HG02885 (cell line): Measurements from ENCODE around the gene CRAMP1.
"Not testable (repeated sequence)": the region's sequence is repeated elsewhere in the genome, so short reads cannot be mapped to it uniquely, and the experiment has no call there.

Experiments used
- ATAC-seq: cut with Tn5 transposase; IDR thresholded peaks from one replicate; pipeline ENCODE4 v1.9.1; 2021; ENCODE audit warnings: mild to moderate bottlenecking; ENCODE audit not compliant: unreplicated experiment, poor library complexity

Gene CRAMP1

DNA sequence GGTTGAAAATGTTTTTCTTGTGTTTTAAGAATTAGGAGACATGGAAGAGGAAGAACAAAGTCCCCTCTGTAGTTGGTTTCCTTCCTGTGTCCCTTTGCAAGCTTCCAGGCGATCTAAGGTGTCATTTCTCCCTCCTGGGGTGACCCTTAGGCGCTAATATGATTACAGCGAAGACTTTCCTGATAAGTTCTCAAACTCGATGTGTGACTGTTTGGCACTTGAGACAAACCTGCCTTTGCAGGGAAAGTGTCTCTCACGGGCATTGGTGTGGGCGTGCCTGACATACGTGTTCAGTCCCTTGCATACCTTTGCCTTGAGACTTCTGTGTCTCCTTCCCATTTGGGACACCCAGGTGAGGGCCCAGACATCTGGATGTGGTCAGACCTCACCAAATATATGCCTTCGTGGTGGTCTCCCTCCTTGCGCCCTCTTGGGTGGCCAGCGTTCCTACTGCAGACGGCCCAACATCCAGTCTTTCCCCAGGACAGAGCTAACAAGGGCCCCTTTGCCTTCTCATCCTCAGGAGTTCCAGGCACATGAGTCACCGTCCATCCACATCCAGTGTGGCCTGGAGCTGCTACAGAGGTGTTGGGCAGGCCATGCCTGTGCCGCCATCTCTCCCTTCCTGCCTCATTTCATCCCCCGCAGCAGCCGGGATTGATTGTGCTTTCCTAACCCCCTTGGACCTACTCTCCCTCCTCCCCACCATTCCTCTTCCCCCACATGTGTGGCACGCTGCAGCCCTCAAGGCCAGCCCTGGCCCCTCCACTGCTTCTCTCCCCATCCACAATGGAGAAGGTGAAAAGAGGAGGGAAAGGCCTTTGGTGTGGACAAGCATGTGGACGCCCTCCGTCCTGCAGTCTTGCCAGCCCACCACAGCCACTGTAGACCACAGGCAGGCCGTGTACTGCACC is 62.8 kb downstream of the CRAMP1 start:
- ATAC-seq = no peak

GRCh38 chr16:1676661-1677060 is 64.5 kb downstream of the CRAMP1 start:
- ATAC-seq = no peak

- no peak for ATAC-seq
Measured at GRCh38 chr16:1677339-1677738, 65.2 kb downstream of the CRAMP1 start.

- ATAC-seq = peak; percentile 95
Measured at GRCh38 chr16:1677942-1678499, 65.9 kb downstream of the CRAMP1 start, which contains the start of gene JPT2. Gene JPT2 (plus strand): TSS chr16:1678279. CDS start chr16:1678313, 34 bp downstream.

DNA sequence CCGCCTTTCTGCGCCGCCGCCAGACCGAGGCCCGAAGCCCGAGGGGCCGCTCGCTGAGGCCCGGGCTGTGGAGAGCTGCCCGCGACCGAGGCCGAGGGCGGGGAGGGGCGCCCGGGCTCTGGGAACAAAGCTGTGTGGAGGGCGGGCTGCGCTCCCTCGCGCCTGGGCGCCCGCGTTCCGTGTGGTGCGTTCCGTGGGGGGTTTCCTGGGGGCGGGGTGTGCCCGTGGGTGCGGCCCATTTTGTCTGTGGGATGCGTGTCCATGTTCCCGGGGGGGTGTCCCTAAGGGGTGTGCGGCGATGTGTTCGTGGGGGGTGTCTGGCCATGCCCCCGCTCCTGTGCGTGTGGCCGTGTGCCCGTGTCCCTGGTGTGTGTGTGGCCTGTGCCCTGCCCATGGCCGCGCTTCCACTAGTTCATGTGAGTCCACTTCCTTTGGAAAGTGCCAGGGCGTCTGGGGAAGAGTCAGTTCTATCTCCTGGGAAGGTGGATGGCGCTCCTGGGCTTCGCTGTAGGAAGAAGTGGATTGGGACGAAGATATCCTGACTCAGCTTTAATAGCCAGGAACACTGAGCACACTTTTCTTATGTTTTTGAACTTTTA is 66.4 kb downstream of the CRAMP1 start:
- ATAC-seq = peak; percentile 12

- no peak for ATAC-seq
Measured at GRCh38 chr16:1680361-1680760, 68.2 kb downstream of the CRAMP1 start.

GRCh38 chr16:1681032-1681431 is 68.9 kb downstream of the CRAMP1 start:
- no peak for ATAC-seq

GRCh38 chr16:1687427-1688316 is 75.5 kb downstream of the CRAMP1 start:
- no peak for ATAC-seq

GRCh38 chr16:1688807-1689560 is 76.8 kb downstream of the CRAMP1 start:
- no peak for ATAC-seq

- no peak for ATAC-seq
Measured at GRCh38 chr16:1689853-1690252, 77.7 kb downstream of the CRAMP1 start.

DNA sequence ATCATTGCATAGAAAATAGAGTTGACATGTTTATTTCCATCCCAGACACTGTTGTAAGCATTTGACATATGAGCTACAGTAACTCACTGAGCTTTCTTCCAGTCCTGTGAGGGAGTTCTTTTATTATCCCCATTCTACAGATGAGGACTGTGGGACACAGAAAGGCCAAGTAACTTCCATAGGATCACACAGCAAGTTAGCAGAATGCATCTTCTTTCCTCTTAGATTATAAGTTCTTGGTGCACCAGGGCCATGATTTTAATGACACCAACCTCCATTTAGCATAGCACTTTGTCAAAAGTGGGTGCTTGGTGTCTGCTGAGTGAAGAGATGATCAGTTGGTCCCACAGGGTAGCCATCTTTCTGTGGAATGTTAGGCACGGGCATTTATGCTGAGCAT is 78.7 kb downstream of the CRAMP1 start:
- no peak for ATAC-seq

DNA sequence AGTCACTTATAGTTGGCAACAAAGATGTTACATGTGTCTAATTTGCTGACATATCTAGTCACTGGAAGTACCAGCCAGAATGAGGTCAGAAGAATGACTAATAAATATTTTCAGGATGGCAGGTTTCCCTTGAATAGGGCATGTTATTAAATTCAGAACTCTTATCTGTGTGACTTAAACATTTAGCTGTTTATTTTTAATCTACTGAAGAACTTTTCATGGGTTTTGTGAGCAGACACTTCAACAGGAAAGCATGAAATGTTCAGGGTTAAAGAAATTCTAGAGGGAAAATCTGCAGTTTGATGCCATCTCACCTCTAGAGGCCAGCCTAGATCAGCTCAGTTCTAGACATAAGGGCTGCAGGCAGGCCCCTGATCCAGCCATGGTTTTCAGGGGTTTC is 79.1 kb downstream of the CRAMP1 start:
- no peak for ATAC-seq

- no peak for ATAC-seq
Measured at GRCh38 chr16:1691956-1692355, 79.8 kb downstream of the CRAMP1 start.

- ATAC-seq = no peak
Measured at GRCh38 chr16:1696863-1697262, 84.7 kb downstream of the CRAMP1 start.

- ATAC-seq = no peak
Measured at GRCh38 chr16:1698680-1699079, 86.5 kb downstream of the CRAMP1 start.

DNA sequence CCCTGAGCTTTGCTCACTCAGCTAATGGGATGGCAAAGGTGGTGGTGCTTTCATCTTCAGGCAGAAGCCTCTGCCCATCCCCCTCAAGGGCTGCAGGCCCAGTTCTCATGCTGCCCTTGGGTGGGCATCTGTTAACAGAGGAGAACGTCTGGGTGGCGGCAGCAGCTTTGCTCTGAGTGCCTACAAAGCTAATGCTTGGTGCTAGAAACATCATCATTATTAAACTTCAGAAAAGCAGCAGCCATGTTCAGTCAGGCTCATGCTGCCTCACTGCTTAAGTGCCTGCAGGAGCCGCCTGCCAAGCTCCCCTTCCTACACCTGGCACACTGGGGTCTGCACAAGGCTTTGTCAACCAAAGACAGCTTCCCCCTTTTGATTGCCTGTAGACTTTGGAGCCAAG is 88.1 kb downstream of the CRAMP1 start:
- ATAC-seq = no peak

DNA sequence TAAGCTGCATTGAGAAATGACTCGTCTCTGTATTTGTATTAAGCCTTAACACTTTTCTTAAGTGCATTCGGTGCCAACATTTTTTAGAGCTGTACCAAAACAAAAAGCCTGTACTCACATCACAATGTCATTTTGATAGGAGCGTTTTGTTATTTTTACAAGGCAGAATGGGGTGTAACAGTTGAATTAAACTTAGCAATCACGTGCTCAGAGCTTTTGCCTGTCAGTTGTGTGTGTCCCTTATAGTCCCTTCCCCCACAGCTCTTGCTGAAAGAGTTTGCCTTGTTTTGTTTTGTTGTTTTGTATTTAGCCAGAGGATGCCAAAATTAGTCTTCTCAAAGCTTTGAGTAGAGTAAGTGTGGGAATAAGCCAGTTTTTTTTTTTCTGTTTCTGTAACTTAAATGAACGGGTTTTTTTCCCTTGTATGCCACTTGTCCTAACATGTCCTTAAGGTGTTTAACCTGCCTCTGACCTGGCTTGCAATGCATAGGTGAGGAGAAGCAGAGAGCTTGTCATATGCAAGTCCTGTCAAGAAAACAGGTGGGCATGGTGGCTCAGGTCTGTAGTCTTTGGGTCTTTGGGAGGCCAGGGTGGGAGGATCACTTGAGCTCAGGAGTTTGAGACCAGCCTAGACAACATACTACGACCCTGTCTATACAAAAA is 89.2 kb downstream of the CRAMP1 start:
- ATAC-seq = no peak

DNA sequence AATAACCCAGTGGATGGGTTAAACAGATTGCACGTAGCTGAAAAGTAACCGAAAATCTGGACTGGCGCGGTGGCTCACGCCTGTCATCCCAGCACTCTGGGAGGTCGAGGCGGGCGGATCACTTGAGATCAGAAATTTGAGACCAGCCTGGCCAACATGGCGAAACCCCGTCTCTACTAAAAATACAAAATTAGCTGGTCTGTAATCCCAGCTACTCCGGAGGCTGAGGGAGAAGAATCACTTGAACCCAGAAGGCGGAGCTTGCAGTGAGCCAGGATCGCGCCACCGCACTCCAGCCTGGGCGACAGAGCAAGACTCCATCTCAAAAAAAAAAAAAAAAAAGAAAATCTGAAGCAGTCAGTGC is 93.1 kb downstream of the CRAMP1 start:
- ATAC-seq = not testable (repeated sequence)

- peak; percentile 87 for ATAC-seq
Measured at GRCh38 chr16:1705688-1706385, 93.7 kb downstream of the CRAMP1 start, which contains the start of gene MAPK8IP3. Gene MAPK8IP3 (plus strand): TSS chr16:1706195. CDS start chr16:1706340, 145 bp downstream.
